Stimulated activated CD8-positive, alpha-beta memory T cell treated with anti-CD3 and anti-CD28 coated beads, Interleukin-2, amount 100 ng/mL, for 1 hour (primary cell): ENCODE data around the gene C1QTNF6.
"Not testable (repeated sequence)": the region's sequence is repeated elsewhere in the genome, so short reads cannot be mapped to it uniquely, and the experiment has no call there.

Experiments used
- DNase-seq, 2 donors: peaks; one replicate each; pipeline ENCODE4 v3.0.0-alpha.2; 2020; ENCODE audit warnings: low read depth in 2 of 2

C1QTNF6 gene

DNA sequence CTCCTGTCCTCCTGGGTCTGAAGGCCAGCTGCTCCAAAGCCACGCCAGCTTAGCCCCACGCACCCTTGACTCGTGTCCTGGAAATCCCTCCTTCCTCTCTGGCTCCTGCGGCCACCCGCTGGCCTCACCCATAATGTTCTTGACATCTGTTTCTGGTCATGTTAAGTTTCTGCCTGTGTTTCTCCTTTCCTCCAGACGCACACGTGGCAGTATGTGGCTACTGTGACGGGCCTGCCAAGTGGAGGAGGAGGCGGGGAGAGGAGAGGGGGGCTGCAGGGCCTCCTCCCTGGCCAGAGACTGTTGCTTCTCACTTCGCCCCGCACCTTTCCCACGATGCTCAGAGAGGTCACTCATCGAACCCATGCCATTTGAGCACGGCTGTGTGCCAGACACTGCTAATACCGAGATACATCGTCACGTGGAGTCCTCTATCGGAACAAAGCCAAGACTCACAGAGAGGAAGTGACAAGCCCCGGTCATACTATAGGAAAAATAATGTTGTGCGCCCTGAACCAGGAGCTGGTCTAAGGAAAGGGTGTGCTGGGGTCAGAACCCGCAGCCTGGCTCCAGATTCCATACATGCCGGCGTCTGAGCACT lies 11.5 kb downstream of the C1QTNF6 start:
- DNase-seq = no peak

- no peak for DNase-seq
Observed at GRCh38 chr22:37175414-37176281, 12.4 kb downstream of the C1QTNF6 start.

- no peak for DNase-seq
Observed at GRCh38 chr22:37174964-37175363, 13.1 kb downstream of the C1QTNF6 start.

DNA sequence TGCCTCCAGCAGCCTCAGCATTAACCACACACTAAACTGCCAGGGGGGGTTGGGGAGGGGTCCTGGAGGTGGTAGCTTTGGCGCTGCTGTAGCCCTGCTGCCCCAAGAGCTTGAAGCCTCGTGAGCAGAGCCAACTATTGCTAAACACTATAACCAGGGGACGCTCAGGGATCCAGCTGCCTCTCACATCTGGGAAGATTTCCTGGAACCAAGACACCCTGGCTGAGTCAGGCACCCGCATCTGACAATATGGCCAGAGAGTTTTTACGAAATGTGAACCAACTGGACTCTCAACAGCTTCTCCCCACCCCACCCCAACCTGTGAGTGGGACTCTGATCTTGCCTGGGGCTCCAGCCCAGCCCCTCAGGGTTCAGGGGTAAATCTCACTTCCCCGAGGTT lies 14.3 kb downstream of the C1QTNF6 start:
- DNase-seq = no peak

DNA sequence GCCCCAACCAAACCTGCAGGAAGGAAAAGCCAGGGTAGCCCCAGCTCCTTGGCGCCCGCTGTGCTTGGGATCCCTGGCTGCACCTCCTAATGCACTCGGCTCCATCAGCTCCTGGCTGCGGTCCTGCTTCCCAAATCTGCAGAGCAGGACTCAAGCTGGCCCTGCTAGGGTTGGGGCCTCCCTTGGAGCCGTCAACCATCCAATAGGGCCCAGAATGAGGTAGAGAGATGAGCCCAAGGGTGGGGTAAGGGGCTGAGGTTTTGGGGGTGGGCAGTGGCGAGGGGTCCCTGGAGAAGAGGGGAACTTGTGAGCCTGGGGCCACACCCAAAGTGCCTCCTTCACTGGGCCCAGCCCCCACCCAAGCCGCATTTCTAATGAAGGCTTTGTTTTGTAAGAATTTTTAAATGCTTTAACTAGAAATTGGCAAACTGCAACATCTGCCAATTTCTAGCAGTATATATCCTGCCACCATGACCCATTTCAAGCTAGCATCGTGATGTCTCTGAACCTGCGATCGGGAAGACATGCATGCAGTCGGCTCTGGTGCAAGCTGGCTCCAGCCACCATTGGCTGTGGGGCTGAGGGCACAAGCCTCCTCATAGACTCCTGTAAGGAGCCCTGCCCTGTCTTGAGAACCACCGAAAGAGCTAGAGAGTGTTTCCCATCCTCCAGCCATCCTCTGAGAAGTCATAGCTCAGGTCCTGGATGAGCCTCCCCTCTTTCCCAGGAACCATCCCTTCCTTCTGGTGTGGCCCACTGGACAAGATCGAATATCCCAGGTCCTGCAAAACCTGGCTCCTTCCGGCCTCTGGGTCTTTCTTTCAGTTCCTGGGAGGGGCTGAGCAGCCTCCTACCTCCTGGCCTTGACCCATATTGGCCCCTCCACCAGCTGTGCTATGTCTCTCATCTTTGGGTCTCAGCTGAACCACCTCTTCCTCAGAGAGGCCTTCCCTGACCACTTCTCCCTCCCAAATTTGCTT lies 15.5 kb downstream of the C1QTNF6 start:
- DNase-seq = no peak

DNA sequence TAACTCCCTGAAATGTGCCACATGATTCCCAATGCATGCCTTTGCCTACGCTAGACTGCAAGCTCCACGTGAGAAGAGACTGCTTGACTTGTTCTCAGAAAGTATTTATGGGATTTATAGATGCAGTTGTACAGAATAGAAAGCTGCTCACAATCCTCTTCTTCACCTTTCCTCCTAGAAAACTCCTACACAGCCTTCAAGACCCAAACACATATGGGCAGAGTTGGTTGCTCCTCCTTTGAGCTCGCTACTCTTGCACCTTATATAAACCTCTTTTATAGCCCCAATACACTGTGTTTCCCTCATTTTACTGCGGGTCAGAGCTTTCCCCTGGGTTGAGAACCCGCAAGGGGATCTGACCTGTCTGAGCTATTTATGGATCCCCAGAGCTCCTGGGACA lies 16.4 kb downstream of the C1QTNF6 start:
- DNase-seq = no peak

GRCh38 chr22:37170689-37171405 lies 17.2 kb downstream of the C1QTNF6 start:
- DNase-seq = not testable (repeated sequence)

DNA sequence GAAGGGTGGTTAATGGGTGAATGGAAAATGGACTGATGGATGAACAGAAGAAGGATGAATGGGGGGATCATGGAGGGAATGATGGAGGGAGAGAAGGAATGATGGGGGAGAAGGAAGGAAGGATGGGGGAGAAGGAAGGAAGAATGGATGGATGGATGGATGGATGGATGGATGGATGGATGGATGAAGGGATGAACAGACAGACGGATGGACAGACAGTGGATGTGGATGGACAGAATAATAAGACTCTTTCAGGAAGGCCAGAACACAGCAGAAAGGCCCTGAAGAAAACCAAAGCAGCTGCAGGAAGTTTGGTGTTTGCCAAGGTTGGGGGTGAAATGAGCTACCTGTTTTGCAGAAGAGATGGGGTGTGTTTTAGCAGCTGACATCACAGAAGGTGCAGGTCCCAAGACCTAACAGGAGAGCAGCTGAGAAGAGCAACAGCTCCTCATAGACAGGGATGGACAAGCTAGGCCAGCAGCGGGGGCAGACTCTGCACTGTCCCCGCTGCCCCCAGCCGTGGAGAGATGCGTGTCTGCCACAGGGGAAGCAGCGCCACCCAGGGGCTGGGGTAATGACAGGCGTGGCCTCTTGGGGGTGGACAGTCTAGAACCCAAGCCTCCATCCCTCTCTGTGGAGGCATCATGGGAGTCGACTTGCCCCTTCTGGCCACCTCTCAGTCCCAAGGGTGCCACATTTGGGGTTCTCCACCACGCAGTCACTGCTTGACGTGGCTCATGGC lies 17.9 kb downstream of the C1QTNF6 start:
- no peak for DNase-seq

DNA sequence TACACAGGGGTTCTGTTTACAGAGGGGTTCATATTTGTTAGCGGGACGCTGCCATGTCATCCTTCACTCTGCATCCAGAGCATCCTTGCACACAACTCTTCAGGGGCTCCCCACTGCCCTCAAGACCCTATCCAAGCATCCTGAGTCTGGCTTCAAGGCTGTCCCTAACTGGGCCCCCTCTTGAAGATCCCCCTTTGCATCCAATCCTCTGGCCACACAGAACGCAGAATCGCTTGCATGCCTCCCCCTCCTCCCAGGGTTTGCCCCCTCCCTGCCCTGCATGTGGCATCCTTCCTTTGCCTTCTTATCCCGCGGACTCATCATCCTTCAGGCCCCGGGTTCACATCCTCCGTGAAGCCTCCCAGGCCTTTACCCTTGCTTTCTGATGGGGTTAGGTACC lies 18.6 kb downstream of the C1QTNF6 start:
- DNase-seq = no peak

DNA sequence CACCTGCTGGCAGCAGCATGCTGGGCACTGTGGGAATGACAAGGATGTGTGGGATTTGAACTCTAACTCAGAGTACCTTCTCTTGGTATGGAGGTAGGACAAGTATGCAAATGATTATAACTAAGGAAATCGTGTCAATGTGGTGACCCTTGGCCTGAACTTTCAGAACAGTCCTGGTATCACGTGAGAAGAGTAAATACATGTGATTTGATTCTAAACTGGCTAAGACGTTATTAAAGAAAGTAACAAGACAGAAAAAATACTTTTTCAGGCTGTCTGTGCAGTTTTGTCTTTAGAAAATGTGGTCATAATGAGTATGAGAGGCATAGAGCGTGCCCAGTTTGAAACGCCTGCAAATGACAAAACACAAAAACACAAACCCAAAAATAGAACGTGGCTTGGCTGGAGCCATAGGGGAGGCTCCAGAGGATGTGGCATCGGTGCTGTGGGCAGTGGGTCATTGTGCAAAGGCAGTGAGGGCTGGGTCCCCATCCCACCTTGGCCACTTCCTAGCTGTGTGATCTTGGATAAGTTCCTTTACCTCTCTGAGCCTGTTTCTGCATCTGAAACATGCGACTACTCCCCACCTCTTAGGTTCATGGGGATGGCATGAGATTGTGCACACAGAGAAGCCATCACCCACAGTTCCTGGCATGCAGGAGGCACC lies 19.9 kb downstream of the C1QTNF6 start:
- no peak for DNase-seq

DNA sequence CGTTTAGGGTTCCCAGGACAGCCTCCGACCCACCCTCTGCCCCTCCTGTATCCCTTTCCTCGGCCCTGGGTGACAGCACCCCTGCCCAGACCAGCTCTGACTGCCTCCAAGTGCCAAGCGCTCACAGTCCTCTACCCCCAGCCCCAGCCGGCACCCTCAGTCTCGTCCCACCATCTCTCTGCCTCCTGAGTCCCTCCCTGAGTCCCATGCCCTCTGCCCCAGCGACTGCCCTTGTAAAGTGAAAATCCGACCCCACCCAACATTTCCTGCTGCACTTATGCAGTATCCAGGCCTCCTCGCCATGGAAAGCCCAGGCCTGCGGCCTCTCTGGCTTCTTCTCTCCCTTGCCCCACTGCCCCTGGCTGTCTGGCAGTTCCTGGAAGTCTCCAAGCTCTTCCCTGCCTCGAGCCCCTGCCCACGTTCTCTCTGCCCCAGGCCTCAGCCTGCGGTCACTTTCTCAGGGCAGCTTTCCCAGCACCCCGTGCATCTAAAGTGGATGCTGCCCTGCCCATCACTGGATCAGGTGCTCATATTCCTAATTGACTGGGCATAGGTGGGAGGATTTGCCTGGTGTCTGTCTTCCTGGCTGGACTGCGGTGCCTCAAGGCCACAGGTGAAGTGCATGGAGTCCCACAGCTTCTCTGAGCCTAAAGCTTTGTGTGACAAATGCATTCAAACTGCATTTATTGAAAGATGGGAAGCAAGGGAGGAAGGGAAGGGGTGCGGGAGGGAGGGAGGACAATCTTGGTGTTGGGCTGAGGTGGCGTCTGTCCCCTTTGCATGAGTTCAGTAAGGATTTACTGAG lies 20.7 kb downstream of the C1QTNF6 start:
- DNase-seq = no peak

DNA sequence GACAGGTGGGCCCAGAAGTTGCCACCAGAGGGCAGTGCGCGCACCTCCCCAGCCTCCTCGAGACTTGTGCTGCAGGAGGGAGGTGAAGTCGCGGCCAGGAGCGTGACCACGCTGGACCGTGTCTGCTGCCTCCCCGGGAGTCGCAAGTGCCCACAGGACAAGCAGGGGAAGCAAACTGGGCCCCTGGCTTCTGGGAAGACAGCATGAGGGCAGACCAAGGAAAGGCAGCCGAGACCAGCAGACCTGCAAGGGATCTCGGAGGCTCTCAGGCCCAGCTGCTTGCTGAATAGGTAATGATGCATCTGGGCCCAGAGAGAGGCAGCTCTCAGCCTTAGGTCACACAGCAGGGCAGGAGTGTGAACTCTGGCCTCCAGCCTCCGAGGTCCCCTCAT lies 21.4 kb downstream of the C1QTNF6 start:
- DNase-seq = peak; percentile 70 to 73

GRCh38 chr22:37165940-37166674 lies 21.9 kb downstream of the C1QTNF6 start:
- no peak for DNase-seq

DNA sequence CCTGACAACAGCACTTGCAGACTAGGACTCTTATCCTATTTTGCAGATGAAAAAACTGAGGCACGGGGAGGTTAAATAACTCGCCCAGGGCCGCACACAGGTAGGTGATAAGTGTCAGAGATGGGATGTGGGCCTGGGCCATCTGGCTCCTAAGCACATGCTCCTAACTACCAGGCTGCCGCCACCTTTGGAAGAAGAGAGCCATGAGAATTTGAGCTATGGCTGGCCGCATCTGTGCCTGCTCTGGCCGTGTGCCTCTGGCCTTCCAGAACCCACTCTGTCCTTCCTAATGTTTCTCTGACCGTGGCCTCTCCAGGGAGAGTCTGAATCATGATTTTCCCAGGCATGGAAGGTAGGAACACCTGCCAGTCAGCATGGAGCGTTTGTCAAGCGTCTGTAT lies 23.0 kb downstream of the C1QTNF6 start:
- no peak for DNase-seq

- no peak for DNase-seq
Observed at GRCh38 chr22:37164505-37164887, 23.6 kb downstream of the C1QTNF6 start.

GRCh38 chr22:37163575-37164504 lies 24.2 kb downstream of the C1QTNF6 start:
- DNase-seq = peak; percentile 26 to 47

DNA sequence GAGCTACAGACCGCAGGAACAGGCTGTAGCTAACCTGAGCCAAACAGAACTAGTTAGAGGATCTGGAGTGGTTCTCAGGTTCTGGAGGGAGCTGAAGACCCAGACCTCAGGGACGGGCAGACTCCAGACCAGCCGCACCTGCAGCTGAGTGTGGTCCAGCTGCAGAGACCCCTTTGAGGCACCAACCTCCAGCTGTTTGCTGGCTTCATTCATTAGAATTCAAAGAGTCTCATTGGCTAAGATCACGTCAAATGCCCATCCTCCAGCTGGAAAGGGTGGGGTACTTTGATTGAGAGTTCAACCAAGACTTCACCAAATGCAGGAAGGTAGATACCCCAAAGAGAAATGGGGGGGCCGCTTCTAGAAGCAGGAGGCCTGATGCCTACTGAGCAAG lies 25.0 kb downstream of the C1QTNF6 start:
- no peak for DNase-seq
